KMS-11 (cell line): Measurements from ENCODE around the gene FKRP.

Experiments used
- H2AFZ ChIP-seq: fragments of 200-600 bp; sonication (generic); 2 replicates; pipeline ENCODE4 v1.6.1; 2016; ENCODE audit warnings: antibody characterized with exemption, mixed run types, low read depth
- H3K27ac ChIP-seq: fragments of 200-600 bp; sonication (generic); 2 replicates; pipeline ENCODE4 v1.6.1; 2016; ENCODE audit warnings: mild to moderate bottlenecking, mixed run types
- H3K27me3 ChIP-seq: fragments of 200-600 bp; sonication (generic); 2 replicates; pipeline ENCODE4 v1.6.1; 2017; ENCODE audit warnings: mild to moderate bottlenecking, low read depth, mixed run types, moderate library complexity; ENCODE audit not compliant: insufficient read depth
- H3K36me3 ChIP-seq: fragments of 200-600 bp; sonication (generic); 2 replicates; pipeline ENCODE4 v1.6.1; 2017; ENCODE audit warnings: mild to moderate bottlenecking, mixed run types; ENCODE audit not compliant: insufficient read depth
- H3K4me1 ChIP-seq: fragments of 200-600 bp; sonication (generic); 2 replicates; pipeline ENCODE4 v1.6.1; 2016; ENCODE audit warnings: mild to moderate bottlenecking, low read depth, mixed run types; ENCODE audit not compliant: poor library complexity, severe bottlenecking
- H3K4me2 ChIP-seq: fragments of 200-600 bp; sonication (generic); 2 replicates; pipeline ENCODE4 v1.7.0; 2016; ENCODE audit warnings: mild to moderate bottlenecking, mixed run types
- H3K4me3 ChIP-seq: fragments of 200-600 bp; sonication (generic); IDR thresholded peaks from 2 replicates; pipeline ENCODE4 v1.6.1; 2017; ENCODE audit warnings: low read depth, low read length, mixed read lengths; ENCODE audit not compliant: insufficient read depth
- H3K79me2 ChIP-seq: fragments of 200-600 bp; sonication (generic); 2 replicates; pipeline ENCODE4 v1.6.1; 2016; ENCODE audit warnings: low read depth, mixed run types; ENCODE audit not compliant: insufficient read depth
- H3K9ac ChIP-seq: fragments of 200-600 bp; sonication (generic); 2 replicates; pipeline ENCODE4 v1.6.1; 2016; ENCODE audit warnings: mild to moderate bottlenecking, mixed run types
- H4K20me1 ChIP-seq: fragments of 200-600 bp; sonication (generic); 2 replicates; pipeline ENCODE4 v1.6.1; 2016; ENCODE audit warnings: mild to moderate bottlenecking, mixed run types; ENCODE audit not compliant: insufficient read depth
- CTCF ChIP-seq: fragments of 200-600 bp; sonication (generic); conservative IDR thresholded peaks from 2 replicates; pipeline ENCODE4 v1.6.1; 2017; ENCODE audit warnings: low read depth, mild to moderate bottlenecking, antibody characterized with exemption, low read length, moderate library complexity, mixed read lengths

FKRP gene

GRCh38 chr19:46783670-46784069 is 37.8 kb downstream of the FKRP start:
- Histone ChIP-seq H3K4me1 (peaks cover 26% of the 10 kb centered on the region), H3K27me3 (no peaks in the 10 kb centered on the region), H3K9ac (peak overlapping the region; percentile 99; the same call in 1 of the 2 replicates), H3K4me2 (peak overlapping the region; percentile 86), H3K27ac (no peak overlapping the region), H3K4me3 (no peak overlapping the region), H3K36me3 (peaks cover 14% of the 10 kb centered on the region; the same call in 1 of the 2 replicates), H2AFZ (no peak overlapping the region), H3K79me2 (peaks cover 81% of the 10 kb centered on the region), H4K20me1 (peaks cover 38% of the 10 kb centered on the region)
- no peak for TF ChIP-seq CTCF

GRCh38 chr19:46784262-46785053 is 38.6 kb downstream of the FKRP start:
- H3K27ac ChIP-seq = peak overlapping the region; percentile 98
- H4K20me1 ChIP-seq = peaks cover 38% of the 10 kb centered on the region
- peak; percentile 58 for TF ChIP-seq CTCF
- no peaks in the 10 kb centered on the region for H3K27me3 ChIP-seq
- H3K4me1 ChIP-seq = peaks cover 32% of the 10 kb centered on the region
- H3K9ac ChIP-seq = peak overlapping the region; percentile 99
- peak overlapping the region; percentile 86 for H3K4me2 ChIP-seq
- peaks cover 11% of the 10 kb centered on the region; the same call in 1 of the 2 replicates for H3K36me3 ChIP-seq
- H2AFZ ChIP-seq = no peak overlapping the region
- H3K4me3 ChIP-seq = no peak overlapping the region
- peaks cover 81% of the 10 kb centered on the region for H3K79me2 ChIP-seq

- TF ChIP-seq CTCF = no peak
- Histone ChIP-seq H3K36me3 (peaks cover 11% of the 10 kb centered on the region; the same call in 1 of the 2 replicates), H3K79me2 (peaks cover 80% of the 10 kb centered on the region), H3K4me3 (no peak overlapping the region), H3K9ac (peak overlapping the region; percentile 99; the same call in 1 of the 2 replicates), H3K4me2 (peak overlapping the region; percentile 86), H3K4me1 (peaks cover 32% of the 10 kb centered on the region), H2AFZ (no peak overlapping the region), H4K20me1 (peaks cover 38% of the 10 kb centered on the region), H3K27ac (peak overlapping the region; percentile 98), H3K27me3 (no peaks in the 10 kb centered on the region)
Observed at GRCh38 chr19:46785054-46785979, 39.5 kb downstream of the FKRP start.

- Histone ChIP-seq H2AFZ (no peak overlapping the region), H4K20me1 (peaks cover 38% of the 10 kb centered on the region), H3K79me2 (peaks cover 75% of the 10 kb centered on the region), H3K36me3 (peaks cover 11% of the 10 kb centered on the region; the same call in 1 of the 2 replicates), H3K27me3 (no peaks in the 10 kb centered on the region), H3K9ac (peak overlapping the region; percentile 99), H3K4me3 (no peak overlapping the region), H3K27ac (peak overlapping the region; percentile 98), H3K4me1 (peaks cover 32% of the 10 kb centered on the region), H3K4me2 (peak overlapping the region; percentile 86)
- no peak for TF ChIP-seq CTCF
Observed at GRCh38 chr19:46785980-46786235, 40.1 kb downstream of the FKRP start.
